ENCODE results near the gene PPIA. TPM values are rescaled to one million over a fixed set of nuclear protein-coding genes. Genes with fewer than 3 reads are reported as not detected.

PPIA gene
- total RNA-seq, 3 donors from 2014 or later (not counting 1 experiment from before 2014, with no cell fraction given) = 701 to 727 (median 718) TPM

DNA sequence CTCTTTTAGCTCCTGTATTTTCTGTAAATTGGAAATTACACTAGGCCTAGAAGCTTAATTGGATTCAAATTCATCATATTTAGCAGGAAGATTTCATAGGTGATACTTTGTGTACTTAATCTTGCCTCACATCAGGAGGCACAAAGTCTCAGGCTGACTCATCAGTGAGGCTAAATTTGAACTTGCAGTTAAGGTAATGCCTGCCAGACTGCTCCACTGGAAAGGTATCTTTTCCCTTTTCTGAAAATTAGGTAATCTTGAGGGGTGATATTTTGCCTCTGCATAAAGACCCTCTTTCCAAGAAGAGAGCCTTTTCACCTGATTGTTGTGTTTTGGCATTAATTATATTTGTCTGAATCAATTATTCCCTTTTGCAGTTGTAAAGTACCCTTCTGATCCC lies 14.6 kb downstream of the PPIA start:
- no peaks in the 10 kb centered on the region for H3K4me1 Mint-ChIP-seq
- no peaks in the 10 kb centered on the region for H3K9me3 Mint-ChIP-seq
- no peak overlapping the region for H3K27ac Mint-ChIP-seq
- no peak overlapping the region for H3K27ac ChIP-seq (ENCODE audit: low read length)
- TF ChIP-seq, protein P1, sequence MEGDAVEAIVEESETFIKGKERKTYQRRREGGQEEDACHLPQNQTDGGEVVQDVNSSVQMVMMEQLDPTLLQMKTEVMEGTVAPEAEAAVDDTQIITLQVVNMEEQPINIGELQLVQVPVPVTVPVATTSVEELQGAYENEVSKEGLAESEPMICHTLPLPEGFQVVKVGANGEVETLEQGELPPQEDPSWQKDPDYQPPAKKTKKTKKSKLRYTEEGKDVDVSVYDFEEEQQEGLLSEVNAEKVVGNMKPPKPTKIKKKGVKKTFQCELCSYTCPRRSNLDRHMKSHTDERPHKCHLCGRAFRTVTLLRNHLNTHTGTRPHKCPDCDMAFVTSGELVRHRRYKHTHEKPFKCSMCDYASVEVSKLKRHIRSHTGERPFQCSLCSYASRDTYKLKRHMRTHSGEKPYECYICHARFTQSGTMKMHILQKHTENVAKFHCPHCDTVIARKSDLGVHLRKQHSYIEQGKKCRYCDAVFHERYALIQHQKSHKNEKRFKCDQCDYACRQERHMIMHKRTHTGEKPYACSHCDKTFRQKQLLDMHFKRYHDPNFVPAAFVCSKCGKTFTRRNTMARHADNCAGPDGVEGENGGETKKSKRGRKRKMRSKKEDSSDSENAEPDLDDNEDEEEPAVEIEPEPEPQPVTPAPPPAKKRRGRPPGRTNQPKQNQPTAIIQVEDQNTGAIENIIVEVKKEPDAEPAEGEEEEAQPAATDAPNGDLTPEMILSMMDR (IDR thresholded peaks at IDR 0.05) = no peak
- H3K4me3 ChIP-seq (ENCODE audit: low read length) = no peak overlapping the region
- no peaks in the 10 kb centered on the region for H3K9me3 ChIP-seq (ENCODE audit: control insufficient read depth, insufficient read depth, low read length)
- H3K36me3 ChIP-seq (ENCODE audit: control insufficient read depth, insufficient read depth, low read length) = no peaks in the 10 kb centered on the region
- H3K4me3 Mint-ChIP-seq = no peak overlapping the region
- intact Hi-C loops (cut with micrococcal nuclease) = no loop called here
- no peak for ATAC-seq
- H3K4me1 ChIP-seq (ENCODE audit: control insufficient read depth, insufficient read depth, low read length) = no peaks in the 10 kb centered on the region
- no peak for DNase-seq
- H3K27me3 Mint-ChIP-seq (ENCODE audit: low read depth in 2 of 2) = no peaks in the 10 kb centered on the region
- no peaks in the 10 kb centered on the region for H3K27me3 ChIP-seq (ENCODE audit: control insufficient read depth, insufficient read depth, low read length)
- H3K36me3 Mint-ChIP-seq = no peaks in the 10 kb centered on the region

DNA sequence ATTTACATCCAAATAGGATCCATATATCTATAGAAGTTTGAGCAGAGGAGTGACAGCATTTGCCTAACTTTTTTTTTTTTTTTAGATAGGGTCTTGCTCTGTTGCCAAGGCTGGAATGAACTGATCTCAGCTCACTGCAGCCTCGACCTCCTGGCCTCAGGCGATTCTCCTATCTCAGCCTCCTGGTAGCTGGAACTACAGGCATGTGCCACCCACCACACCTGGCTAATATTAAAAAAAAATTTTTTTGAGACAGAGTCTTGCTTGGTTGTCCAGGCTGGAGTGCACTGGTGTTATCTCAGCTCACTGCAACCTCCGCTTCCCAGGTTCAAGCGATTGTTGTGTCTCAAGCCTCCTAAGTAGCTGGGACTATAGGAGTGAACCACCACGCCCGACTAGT lies 15.1 kb downstream of the PPIA start:
- H3K36me3 Mint-ChIP-seq = no peaks in the 10 kb centered on the region
- intact Hi-C loops (cut with micrococcal nuclease) = no loop called here
- ATAC-seq = no peak

DNA sequence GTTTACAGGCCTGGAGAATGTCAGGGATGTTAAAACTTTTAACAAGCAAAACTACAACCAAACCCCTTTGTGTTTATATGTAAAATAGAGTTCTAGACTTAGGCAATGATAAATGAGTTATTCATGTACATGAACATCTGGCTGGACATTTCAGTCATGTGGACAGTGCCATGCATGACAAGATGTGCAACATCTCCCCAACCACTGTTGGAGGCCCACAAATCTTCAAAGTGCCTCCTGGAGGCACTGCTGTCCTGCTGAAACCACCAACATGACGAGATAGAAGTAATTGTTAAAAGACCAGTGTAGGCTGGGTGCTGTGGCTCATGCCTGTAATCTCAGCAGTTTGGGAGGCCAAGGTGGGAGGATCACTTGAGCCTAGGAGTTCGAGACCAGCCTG lies 18.4 kb downstream of the PPIA start:
- no peaks in the 10 kb centered on the region for H3K9me3 ChIP-seq (ENCODE audit: control insufficient read depth, insufficient read depth, low read length)
- no peaks in the 10 kb centered on the region for H3K27me3 Mint-ChIP-seq (ENCODE audit: low read depth in 2 of 2)
- H3K4me3 ChIP-seq (ENCODE audit: low read length) = no peak overlapping the region
- no peak overlapping the region for H3K4me3 Mint-ChIP-seq
- no peak overlapping the region for H3K27ac ChIP-seq (ENCODE audit: low read length)
- ATAC-seq = no peak
- DNase-seq = no peak
- H3K4me1 ChIP-seq (ENCODE audit: control insufficient read depth, insufficient read depth, low read length) = no peaks in the 10 kb centered on the region
- no peaks in the 10 kb centered on the region for H3K36me3 Mint-ChIP-seq
- intact Hi-C loops (cut with micrococcal nuclease) = no loop called here
- H3K27ac Mint-ChIP-seq = no peak overlapping the region
- no peaks in the 10 kb centered on the region for H3K36me3 ChIP-seq (ENCODE audit: control insufficient read depth, insufficient read depth, low read length)
- TF ChIP-seq, protein P1 (IDR thresholded peaks at IDR 0.05) = no peak
- no peaks in the 10 kb centered on the region for H3K4me1 Mint-ChIP-seq
- 91% methylated on average over 2 of the region's 2 CpGs for WGBS (ENCODE audit: insufficient coverage)
- no peaks in the 10 kb centered on the region for H3K27me3 ChIP-seq (ENCODE audit: control insufficient read depth, insufficient read depth, low read length)
- no peaks in the 10 kb centered on the region for H3K9me3 Mint-ChIP-seq

More for the DNA sequence above, 15.1 kb downstream of the PPIA start:
- DNase-seq = no peak
- Histone ChIP-seq H3K4me3 (ENCODE audit: low read length) (no peak overlapping the region), H3K4me1 (ENCODE audit: control insufficient read depth, insufficient read depth, low read length) (no peaks in the 10 kb centered on the region), H3K27me3 (ENCODE audit: control insufficient read depth, insufficient read depth, low read length) (no peaks in the 10 kb centered on the region), H3K36me3 (ENCODE audit: control insufficient read depth, insufficient read depth, low read length) (no peaks in the 10 kb centered on the region), H3K27ac (ENCODE audit: low read length) (no peak overlapping the region), H3K9me3 (ENCODE audit: control insufficient read depth, insufficient read depth, low read length) (no peaks in the 10 kb centered on the region)
- H3K27me3 Mint-ChIP-seq (ENCODE audit: low read depth in 2 of 2) = no peaks in the 10 kb centered on the region
- no peaks in the 10 kb centered on the region for H3K9me3 Mint-ChIP-seq
- TF ChIP-seq, protein P1 (IDR thresholded peaks at IDR 0.05) = no peak
- H3K4me3 Mint-ChIP-seq = no peak overlapping the region
- 100% methylated on average over 6 of the region's 6 CpGs for WGBS (ENCODE audit: insufficient coverage)
- H3K4me1 Mint-ChIP-seq = no peaks in the 10 kb centered on the region
- no peak overlapping the region for H3K27ac Mint-ChIP-seq

DNA sequence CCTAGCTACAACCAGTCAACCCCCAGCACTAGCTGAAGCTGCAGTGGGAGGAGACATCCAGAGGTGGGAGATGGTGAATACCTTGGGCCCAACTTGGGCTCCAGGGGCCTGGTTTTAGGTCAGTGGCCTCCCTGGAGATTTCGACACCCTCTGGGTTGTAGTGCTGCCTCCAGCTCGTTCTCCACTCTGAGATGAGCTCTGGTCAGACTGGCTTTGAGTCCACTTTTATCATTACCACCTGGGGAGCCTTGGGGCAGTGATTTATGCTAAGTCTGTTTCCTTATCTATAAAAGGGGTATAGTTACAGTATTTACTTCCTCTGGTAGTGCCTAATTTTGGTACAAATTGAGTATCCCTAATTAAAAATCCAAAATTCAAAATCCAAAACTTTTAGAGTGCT lies 22.8 kb downstream of the PPIA start:
- Mint-ChIP-seq H3K27me3 (ENCODE audit: low read depth in 2 of 2) (no peaks in the 10 kb centered on the region), H3K9me3 (no peaks in the 10 kb centered on the region), H3K27ac (no peak overlapping the region), H3K4me3 (no peak overlapping the region), H3K36me3 (no peaks in the 10 kb centered on the region), H3K4me1 (peaks cover 11 to 20% of the 10 kb centered on the region in 2 donors)
- TF ChIP-seq, protein P1 (IDR thresholded peaks at IDR 0.05) = no peak
- Histone ChIP-seq H3K4me1 (ENCODE audit: control insufficient read depth, insufficient read depth, low read length) (peaks cover 12% of the 10 kb centered on the region), H3K36me3 (ENCODE audit: control insufficient read depth, insufficient read depth, low read length) (no peaks in the 10 kb centered on the region), H3K27ac (ENCODE audit: low read length) (no peak overlapping the region), H3K9me3 (ENCODE audit: control insufficient read depth, insufficient read depth, low read length) (no peaks in the 10 kb centered on the region), H3K27me3 (ENCODE audit: control insufficient read depth, insufficient read depth, low read length) (no peaks in the 10 kb centered on the region), H3K4me3 (ENCODE audit: low read length) (no peak overlapping the region)
- ATAC-seq (no peak), DNase-seq (no peak)
- intact Hi-C loops (cut with micrococcal nuclease) = no loop called here
- WGBS (ENCODE audit: insufficient coverage) = 93% methylated on average over 2 of the region's 2 CpGs

All from natural killer cell (primary cell).